Sciatic nerve (tissue), 1 donor: ENCODE measurements around the gene C12orf50. TPM values are rescaled to one million over a fixed set of nuclear protein-coding genes. Genes with fewer than 3 reads are reported as not detected.

Source experiments
- total RNA-seq: library from RNA; stranded (reverse); fragmentation: NEBNext Ultra II Directional; extraction: Animal tissue kit (Norgen Biotek cat#: 25700); gene quantifications from one replicate; pipeline ENCODE4 v1.2.1, GENCODE V29; 2021
- donor health status: DM: no; HTN: no; CAD: no.

C12orf50 gene
- total RNA-seq, 1 donor from 2014 or later = 0.27 TPM

Other genes with a start within 250 kb of the C12orf50 start
- 37.4 TPM for gene CEP290, start 112.7 kb upstream of the C12orf50 start, total RNA-seq
- 26.1 TPM for gene TMTC3, start 112.9 kb upstream of the C12orf50 start, total RNA-seq